Activated T-helper 1 cell treated with anti-CD3 and anti-CD28 coated beads, Interleukin-2, amount 50 U/mL, for 16 hours (primary cell): ENCODE results near the gene BICC1.

Source experiments
- DNase-seq, 2 donors: peaks; one replicate each; pipeline ENCODE4 v3.0.0-alpha.2; 2020; ENCODE audit warnings: low read depth in 1 of 2, low spot score in 1 of 2

Gene BICC1

GRCh38 chr10:58776568-58777318, 264.1 kb downstream of the BICC1 start:
- DNase-seq: no peak

GRCh38 chr10:58778966-58779365, 266.3 kb downstream of the BICC1 start:
- DNase-seq: no peak

GRCh38 chr10:58779594-58779993, 266.9 kb downstream of the BICC1 start:
- DNase-seq: no peak

- DNase-seq: no peak
Measured at GRCh38 chr10:58780476-58780875, 267.8 kb downstream of the BICC1 start.

GRCh38 chr10:58781873-58782488, 269.3 kb downstream of the BICC1 start:
- DNase-seq: no peak

- no peak for DNase-seq
Measured at GRCh38 chr10:58782876-58783851, 270.5 kb downstream of the BICC1 start.

GRCh38 chr10:58784361-58784760, 271.7 kb downstream of the BICC1 start:
- no peak for DNase-seq

GRCh38 chr10:58785354-58785753, 272.7 kb downstream of the BICC1 start:
- DNase-seq: no peak

GRCh38 chr10:58791137-58791536, 278.5 kb downstream of the BICC1 start:
- DNase-seq: no peak

- DNase-seq: no peak
Measured at GRCh38 chr10:58795560-58795959, 282.9 kb downstream of the BICC1 start.

GRCh38 chr10:58796242-58796641, 283.6 kb downstream of the BICC1 start:
- DNase-seq: no peak

GRCh38 chr10:58796824-58797223, 284.2 kb downstream of the BICC1 start:
- DNase-seq: no peak

- no peak for DNase-seq
Measured at GRCh38 chr10:58797356-58797755, 284.7 kb downstream of the BICC1 start.

GRCh38 chr10:58802047-58802446, 289.4 kb downstream of the BICC1 start:
- DNase-seq: no peak

GRCh38 chr10:58806323-58806722, 293.7 kb downstream of the BICC1 start:
- DNase-seq: no peak

- DNase-seq: no peak
Measured at GRCh38 chr10:58806970-58807628, 294.4 kb downstream of the BICC1 start.

GRCh38 chr10:58807629-58808022, 295.0 kb downstream of the BICC1 start:
- no peak for DNase-seq

- no peak for DNase-seq
Measured at GRCh38 chr10:58810751-58811150, 298.1 kb downstream of the BICC1 start.

GRCh38 chr10:58813573-58813972, 300.9 kb downstream of the BICC1 start:
- no peak for DNase-seq

- DNase-seq: no peak
Measured at GRCh38 chr10:58817201-58817846, 304.7 kb downstream of the BICC1 start.

- DNase-seq: no peak
Measured at GRCh38 chr10:58818900-58819299, 306.2 kb downstream of the BICC1 start.
